ENCODE data around the gene LRP8.
"Not testable (repeated sequence)": the region's sequence is repeated elsewhere in the genome, so short reads cannot be mapped to it uniquely, and the experiment has no call there.

The LRP8 gene

DNA sequence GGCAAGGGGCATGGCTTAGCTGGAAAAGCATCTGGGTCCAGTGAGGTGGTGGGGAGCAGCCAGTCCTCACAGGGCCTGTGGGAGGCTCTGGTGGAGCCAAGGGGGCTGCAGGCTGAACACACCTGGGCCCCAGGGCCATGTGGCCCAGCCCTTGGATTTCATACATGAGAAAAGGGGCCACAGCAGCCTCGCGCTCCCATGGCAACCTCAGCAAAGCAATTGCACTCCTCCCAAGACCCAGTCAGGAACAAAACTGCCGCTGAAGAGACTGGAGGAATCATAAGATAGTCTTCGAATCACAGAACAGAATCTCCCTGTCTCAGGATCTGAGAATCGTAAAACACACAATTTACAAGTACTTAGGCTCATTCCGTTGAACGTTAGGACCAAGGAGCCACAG lies 24.6 kb downstream of the LRP8 start:
- DNase-seq: no peak

DNA sequence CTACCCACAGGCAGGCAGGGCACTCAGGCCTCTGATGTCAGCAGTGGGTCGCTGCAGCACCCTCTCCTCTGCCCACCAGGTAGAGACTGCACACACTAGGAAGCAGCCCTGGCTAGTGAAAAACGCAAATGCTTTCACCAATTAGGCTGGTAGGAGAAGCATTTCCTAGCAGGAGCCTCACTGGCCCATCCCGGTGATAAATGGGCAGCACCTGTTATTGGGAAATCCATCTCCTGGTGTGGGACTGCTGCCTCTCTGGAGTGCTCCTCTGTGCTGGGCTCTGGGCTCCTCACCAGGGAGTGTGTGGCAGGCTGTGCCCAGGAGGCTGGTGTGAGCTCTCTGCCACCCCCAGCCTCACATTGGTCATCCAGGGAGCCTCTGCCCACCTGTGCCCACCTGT lies 28.6 kb downstream of the LRP8 start:
- no peak for DNase-seq

GRCh38 chr1:53298045-53298637 lies 29.7 kb downstream of the LRP8 start:
- no peak for DNase-seq

- DNase-seq: no peak
These were observed 30.7 kb downstream of the LRP8 start for GRCh38 chr1:53297195-53297594.

- DNase-seq: no peak
These were observed 31.6 kb downstream of the LRP8 start for GRCh38 chr1:53296117-53296749.

- DNase-seq: no peak
These were observed 32.1 kb downstream of the LRP8 start for GRCh38 chr1:53295726-53296116.

- no peak for DNase-seq
These were observed 32.6 kb downstream of the LRP8 start for GRCh38 chr1:53295295-53295694.

DNA sequence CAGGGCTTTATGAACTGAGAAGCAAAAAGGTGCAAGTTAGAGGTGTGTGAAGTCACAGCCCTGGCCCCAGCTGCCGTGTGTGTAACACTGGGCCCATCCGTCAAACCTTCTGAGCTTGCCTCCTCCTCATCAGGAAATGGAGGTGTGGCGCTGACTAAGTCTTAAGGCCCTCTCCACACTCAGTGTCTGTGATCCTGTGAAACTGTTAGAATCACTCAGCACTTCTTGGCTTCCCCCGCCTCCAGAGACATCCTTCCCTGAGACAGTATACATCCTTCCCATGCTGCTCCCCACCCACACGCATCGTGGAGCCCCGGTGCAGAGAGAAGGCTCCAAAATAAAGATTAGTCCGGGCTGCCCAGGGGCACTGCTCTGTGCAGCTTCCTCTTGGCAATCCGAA lies 33.3 kb downstream of the LRP8 start:
- peak; percentile 44 for DNase-seq

- no peak for DNase-seq
These were observed 33.8 kb downstream of the LRP8 start for GRCh38 chr1:53294061-53294460.

DNA sequence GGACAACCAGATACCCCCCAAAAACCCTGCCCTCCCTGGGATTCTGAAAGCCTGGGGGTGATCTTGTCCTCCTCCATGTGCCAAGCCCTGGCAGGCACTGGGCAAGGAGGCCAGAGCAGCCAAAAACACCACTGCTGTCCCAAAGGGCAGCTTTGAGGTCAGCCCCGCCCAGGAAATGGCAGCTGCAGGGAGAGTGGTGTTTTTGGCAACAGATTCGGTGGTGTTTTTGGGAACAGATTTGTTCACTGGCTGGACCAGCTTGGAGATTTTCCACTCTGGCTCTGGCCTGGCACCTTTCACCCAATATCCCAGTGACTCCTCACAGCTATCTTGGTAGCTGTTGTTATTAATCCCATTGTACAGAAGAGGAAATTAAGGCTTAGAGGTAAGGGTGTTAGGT lies 34.7 kb downstream of the LRP8 start:
- no peak for DNase-seq

GRCh38 chr1:53292690-53293089 lies 35.2 kb downstream of the LRP8 start:
- DNase-seq: no peak

- DNase-seq: no peak
These were observed 36.3 kb downstream of the LRP8 start for GRCh38 chr1:53291574-53291973.

GRCh38 chr1:53288790-53289429 lies 39.0 kb downstream of the LRP8 start:
- DNase-seq: no peak

DNA sequence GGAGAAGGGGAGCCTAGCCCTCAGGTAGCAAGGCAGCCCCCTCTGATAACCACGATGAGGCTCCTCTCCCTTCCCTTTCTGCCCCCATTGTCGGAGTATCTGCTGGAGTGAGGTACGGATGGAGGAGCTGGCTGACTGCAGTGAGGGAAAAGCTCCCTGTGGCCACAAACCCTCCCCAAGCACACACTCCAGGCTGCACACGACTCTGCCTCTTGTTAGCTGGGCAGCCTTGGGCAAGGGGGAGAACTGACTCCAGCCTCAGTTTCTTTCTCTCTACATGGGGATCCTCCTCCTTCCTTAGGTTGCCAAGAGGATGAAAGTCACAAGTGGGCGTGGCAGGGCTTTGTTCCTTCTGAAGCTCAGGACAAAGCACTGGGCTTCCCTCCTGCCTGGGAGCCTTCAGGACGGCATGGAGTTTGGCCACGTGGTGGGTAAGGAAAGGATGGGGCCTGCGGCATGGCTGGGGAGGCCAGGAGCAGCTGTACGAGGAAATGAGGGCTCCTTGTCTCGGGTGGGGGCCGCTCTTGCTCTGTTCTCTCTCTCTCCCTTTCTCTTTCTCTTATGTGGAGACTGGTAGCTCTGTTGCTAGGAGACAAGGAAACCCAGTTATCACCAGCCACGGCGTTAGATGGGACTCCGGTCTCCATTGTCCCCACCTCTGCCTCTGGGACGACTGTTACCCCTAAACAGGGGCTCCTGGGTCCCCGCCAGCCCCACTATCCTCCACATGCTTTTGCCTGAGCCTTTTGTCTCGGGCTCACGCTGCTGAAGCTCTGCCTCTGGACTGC lies 39.7 kb downstream of the LRP8 start:
- DNase-seq: no peak

GRCh38 chr1:53286955-53287354 lies 40.9 kb downstream of the LRP8 start:
- no peak for DNase-seq

GRCh38 chr1:53285969-53286760 lies 41.7 kb downstream of the LRP8 start:
- DNase-seq: no peak

- DNase-seq: no peak
These were observed 42.3 kb downstream of the LRP8 start for GRCh38 chr1:53285546-53285945.

DNA sequence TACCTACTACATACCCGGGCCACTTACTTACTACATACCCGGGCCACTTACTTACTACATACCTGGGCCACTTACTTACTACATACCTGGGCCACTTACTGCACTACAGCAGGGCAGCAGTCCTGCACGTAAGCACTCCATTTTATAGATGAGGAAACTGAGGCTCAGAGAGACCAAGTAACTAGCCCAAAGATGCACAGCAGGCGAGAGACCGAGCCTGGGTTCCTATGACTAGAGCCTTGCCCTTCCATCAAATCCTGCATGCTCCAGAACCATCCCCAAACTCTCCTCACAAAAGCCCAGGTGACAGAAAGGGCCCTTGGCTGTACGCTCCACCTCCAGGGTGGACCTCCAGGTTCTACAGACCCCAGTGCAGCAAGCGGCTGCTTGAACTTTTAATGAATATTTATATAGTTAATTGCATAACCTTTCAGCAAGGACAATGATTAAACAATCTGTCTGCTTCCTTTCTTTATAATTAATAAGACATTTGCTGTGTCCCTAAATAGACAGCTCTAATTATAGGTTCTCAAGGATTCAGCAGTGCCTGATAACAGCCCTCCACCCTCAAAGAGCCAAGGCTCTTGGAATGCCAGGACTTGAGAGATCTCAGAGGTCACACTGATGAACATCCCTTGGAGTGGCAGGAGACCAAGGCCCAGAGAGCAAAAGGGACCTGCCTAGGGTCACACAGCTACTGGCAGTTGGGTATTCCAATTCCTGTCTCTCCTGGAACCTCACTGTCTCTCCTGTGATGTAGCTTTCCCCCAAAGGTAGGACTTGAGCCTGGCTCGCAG lies 43.4 kb downstream of the LRP8 start:
- DNase-seq: no peak

DNA sequence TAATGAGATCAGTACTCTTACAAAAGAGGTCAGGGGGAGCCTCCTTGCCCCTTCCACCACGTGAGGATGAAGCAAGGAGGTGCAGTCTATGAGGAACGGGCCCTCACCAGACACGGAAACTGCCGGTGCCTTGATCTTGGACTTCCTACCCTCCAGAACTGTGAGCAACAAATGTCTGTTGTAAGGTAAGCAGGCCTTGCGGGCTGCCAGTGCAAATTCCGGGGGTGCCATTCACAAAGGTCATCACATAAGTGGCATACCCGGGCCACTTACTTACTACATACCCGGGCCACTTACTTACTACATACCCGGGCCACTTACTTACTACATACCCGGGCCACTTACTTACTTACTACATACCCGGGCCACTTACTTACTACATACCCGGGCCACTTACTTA lies 44.7 kb downstream of the LRP8 start:
- DNase-seq: not testable (repeated sequence)

- DNase-seq: no peak
These were observed 46.7 kb downstream of the LRP8 start for GRCh38 chr1:53281133-53281532.

GRCh38 chr1:53280496-53280895 lies 47.4 kb downstream of the LRP8 start:
- no peak for DNase-seq
